ENCODE measurements around the gene NKAIN2.

GRCh38 chr6:124772733-124773319 is 969.2 kb downstream of the NKAIN2 start:
- no peak for TF ChIP-seq EZH2 (IDR thresholded peaks at IDR 0.05; ENCODE audit: borderline replicate concordance, low read depth, low read length, poor library complexity, severe bottlenecking)
- TF ChIP-seq CTCF (conservative IDR thresholded peaks at IDR 0.05; ENCODE audit: low read depth, low read length): no peak
